Eye (tissue), 1 donor: ENCODE measurements around the gene TAF5.
A peak's percentile ranks its signal among the peaks of the same experiment; 100 is the strongest.
"Not testable (repeated sequence)": the region's sequence is repeated elsewhere in the genome, so short reads cannot be mapped to it uniquely, and the experiment has no call there.

Experiments
- DNase-seq: peaks from one replicate; pipeline ENCODE4 v3.0.0-alpha.2; 2015

TAF5 gene

DNA sequence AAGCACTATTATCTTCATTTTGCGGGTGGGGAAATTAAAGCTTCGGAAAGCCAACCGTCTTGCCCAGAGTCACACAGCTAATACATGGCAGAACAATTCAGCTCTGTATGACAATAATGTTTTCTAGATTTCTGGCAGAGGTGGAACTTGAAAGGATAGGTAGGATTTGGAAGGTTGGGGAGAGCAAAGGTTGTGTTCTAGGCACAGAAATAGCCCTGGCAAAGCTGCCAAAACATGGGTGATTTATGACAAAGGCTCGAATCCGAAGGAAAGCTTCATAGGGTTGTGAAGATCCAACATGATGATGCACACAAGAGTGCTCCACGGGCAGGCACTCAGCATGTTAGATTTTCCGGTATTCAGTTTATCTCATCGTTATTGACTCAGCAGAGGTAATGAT, 47.8 kb downstream of the TAF5 start:
- DNase-seq, result no peak

GRCh38 chr10:103416436-103417147, 48.8 kb downstream of the TAF5 start:
- DNase-seq, result peak; percentile 81

DNA sequence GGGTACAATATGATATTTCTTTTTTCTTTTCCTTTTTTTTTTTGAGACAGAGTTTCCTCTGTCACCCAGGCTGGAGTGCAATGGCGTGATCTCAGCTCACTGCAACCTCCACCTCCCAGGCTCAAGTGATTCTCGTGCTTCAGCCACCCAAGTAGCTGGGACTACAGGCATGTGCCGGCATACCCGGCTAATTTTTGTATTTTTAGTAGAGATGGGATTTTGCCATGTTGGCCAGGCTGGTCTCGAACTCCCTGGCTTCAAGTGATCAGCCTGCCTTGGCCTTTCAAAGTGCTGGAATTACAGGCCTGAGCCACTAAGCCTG, 49.3 kb downstream of the TAF5 start:
- DNase-seq, result not testable (repeated sequence)

- no peak for DNase-seq
Observed at GRCh38 chr10:103417601-103418000, 49.8 kb downstream of the TAF5 start.

- no peak for DNase-seq
Observed at GRCh38 chr10:103419101-103419500, 51.3 kb downstream of the TAF5 start.

GRCh38 chr10:103423748-103424147, 56.0 kb downstream of the TAF5 start:
- no peak for DNase-seq

GRCh38 chr10:103427866-103428265, 60.1 kb downstream of the TAF5 start:
- DNase-seq, result no peak

DNA sequence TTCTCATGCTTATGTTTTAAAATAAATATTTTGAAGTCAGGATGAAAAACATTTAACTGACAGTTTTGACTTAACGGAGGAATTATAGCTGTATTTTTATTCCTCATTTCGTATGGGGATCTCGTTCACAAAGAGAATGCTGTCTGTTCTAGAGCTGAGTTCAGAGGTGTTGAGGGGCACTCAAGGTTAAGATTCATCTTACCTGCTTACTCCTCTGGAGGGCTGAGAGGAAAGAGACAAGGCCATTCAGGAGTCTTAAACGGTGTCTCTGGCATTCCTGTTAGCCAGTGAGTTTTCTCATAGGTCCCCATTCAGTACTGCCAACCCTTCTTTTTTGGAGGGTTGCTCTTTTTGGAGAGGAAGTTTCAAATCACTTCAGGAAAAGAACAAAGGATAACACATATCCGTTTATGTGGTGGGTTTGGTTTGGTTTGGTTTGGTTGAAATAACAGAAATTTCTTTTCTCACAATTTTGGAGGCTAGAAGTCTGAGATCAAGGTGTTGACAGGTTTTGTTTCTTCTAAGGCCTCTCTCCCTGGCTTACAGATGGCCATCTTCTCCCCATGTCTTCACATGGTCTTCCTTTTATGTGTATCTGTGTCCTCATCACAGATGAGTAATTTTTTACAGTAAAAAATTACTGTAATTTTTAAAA, 61.3 kb downstream of the TAF5 start:
- DNase-seq, result no peak

DNA sequence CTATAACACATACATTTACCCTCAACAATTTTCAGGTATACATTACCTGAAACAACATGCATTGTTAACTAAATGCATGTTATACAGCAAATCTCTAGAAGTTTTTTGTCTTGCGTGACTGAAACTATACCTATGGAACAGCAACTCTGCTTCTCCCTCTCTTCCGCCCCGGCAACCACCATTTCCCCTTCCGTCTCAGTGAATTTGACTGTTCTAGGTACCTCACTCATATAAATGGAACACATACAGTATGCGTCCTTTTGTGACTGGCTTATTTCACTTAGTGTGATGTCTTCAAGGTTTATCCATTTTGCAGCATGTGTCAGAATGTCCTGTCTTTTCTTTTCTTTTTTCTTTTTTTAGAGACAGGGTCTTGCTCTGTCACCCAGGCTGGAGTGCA, 61.9 kb downstream of the TAF5 start:
- DNase-seq, result no peak

GRCh38 chr10:103431902-103432301, 64.1 kb downstream of the TAF5 start:
- no peak for DNase-seq

- no peak for DNase-seq
Observed at GRCh38 chr10:103433858-103434257, 66.1 kb downstream of the TAF5 start.
